ENCODE results near the gene KHK.

GRCh38 chr2:27070653-27071276 is 15.8 kb upstream of the KHK start:
- TF ChIP-seq CTCF (IDR thresholded peaks at IDR 0.05), result no peak
- no peak for TF ChIP-seq POLR2A (IDR thresholded peaks at IDR 0.05)
- no peak for TF ChIP-seq POLR2AphosphoS5 (IDR thresholded peaks at IDR 0.05)
- TF ChIP-seq EP300 (IDR thresholded peaks at IDR 0.05), result no peak
